ENCODE data around the gene NF1.

DNA sequence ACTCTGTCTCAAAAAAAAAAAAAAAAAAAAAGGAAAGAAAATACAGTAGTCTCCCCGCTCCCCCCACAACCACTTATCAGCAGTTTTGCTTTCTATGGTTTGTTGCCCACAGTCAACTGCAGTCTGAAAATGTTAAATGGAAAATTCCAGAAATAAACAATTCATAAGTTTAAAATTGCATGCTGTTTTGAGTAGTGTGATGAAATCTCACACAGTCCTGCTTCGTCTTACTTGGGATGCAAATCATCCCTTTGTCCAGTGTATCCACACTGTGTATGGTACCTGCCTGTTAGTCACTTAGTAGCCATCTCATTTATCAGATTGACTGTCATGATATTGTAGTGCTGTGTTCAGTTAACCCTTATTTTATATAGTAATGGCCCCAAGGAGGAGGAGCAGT is 41.5 kb downstream of the NF1 start:
- no peak for TF ChIP-seq POLR2AphosphoS5 (IDR thresholded peaks at IDR 0.05)
- TF ChIP-seq, protein P1, sequence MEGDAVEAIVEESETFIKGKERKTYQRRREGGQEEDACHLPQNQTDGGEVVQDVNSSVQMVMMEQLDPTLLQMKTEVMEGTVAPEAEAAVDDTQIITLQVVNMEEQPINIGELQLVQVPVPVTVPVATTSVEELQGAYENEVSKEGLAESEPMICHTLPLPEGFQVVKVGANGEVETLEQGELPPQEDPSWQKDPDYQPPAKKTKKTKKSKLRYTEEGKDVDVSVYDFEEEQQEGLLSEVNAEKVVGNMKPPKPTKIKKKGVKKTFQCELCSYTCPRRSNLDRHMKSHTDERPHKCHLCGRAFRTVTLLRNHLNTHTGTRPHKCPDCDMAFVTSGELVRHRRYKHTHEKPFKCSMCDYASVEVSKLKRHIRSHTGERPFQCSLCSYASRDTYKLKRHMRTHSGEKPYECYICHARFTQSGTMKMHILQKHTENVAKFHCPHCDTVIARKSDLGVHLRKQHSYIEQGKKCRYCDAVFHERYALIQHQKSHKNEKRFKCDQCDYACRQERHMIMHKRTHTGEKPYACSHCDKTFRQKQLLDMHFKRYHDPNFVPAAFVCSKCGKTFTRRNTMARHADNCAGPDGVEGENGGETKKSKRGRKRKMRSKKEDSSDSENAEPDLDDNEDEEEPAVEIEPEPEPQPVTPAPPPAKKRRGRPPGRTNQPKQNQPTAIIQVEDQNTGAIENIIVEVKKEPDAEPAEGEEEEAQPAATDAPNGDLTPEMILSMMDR (IDR thresholded peaks at IDR 0.05), result no peak
- TF ChIP-seq EP300 (IDR thresholded peaks at IDR 0.05; ENCODE audit: low read depth), result no peak
